Measurements from ENCODE around the gene RPN2. TPM values are rescaled to one million over a fixed set of nuclear protein-coding genes. Genes with fewer than 3 reads are reported as not detected.

The RPN2 gene
- total RNA-seq, 1 donor from 2014 or later: 84.7 TPM

DNA sequence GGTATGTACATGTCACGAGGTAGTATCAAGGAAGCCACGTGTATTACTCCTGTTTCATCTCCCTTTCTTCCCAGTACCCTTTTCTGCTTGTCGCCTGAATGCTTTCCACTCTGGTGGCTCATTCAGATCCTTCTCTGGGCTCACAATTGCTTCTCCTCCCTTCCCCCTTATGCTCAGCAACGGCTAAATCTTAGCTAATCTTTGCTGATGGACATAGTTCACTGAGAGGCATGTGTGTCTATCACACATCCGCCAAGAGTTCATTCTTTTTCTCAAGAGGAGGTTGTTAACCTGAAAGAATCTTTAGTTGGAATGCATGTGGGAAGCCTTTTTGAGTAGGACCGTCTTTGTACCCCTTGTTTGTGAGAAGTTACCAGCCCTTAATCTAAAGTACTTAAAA is 26.0 kb downstream of the RPN2 start:
- ATAC-seq: no peak
- DNase-seq: no peak
- intact Hi-C loops (cut with micrococcal nuclease): no loop called here

DNA sequence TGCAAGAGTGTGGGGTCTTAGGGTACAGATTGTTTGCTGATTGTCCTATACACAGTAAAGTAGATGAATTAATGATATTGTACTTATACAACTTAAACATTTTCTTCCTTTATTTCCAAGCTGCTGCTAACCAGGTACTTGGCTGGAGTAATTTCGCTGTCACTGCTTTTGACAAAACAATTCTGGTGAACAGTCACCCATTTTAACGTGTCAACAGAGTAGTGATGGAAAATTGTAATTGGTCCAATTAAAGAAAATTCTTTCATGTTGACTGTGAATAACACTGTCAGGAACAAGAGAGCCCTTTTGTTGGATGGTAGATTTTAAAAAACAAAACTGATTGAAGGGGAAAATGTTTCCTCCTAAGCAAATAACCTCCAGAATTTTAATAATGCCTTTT is 26.7 kb downstream of the RPN2 start:
- DNase-seq (no peak), ATAC-seq (no peak)

DNA sequence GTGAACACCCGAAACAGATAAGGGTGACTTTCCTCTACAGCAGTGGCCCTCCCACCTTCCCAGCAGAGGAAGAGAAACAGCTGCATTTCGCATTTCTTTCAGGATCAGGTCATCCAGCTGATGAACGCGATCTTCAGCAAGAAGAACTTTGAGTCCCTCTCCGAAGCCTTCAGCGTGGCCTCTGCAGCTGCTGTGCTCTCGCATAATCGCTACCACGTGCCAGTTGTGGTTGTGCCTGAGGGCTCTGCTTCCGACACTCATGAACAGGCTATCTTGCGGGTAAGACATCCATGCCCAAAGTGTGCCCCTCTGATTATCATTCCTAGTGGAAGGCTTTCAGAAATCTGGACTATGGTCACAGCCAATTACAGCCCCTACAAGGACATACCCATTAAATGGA is 28.0 kb downstream of the RPN2 start:
- no peak for ATAC-seq
- intact Hi-C loops (cut with micrococcal nuclease): no loop called here
- no peak for DNase-seq

More for the DNA sequence above, 26.7 kb downstream of the RPN2 start:
- intact Hi-C loops (cut with micrococcal nuclease): no loop called here

DNA sequence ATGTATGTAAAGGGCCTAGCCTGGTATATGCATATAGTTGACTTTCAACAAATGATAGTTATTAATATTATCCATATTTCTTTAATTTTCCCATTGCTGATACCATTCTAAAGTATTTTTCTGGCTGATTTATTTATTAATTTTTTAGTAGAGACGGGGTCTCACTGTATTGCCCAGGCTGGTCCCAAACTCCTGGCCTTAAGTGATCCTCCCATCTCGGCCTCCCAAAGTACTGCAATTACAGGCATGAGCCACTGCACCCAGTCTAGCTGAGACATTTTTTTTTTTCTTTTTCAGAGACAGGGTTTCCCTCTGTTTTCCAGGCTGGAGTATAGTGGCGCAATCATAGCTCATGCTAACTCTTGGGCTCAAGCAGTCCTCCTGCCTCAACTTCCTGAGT is 30.1 kb downstream of the RPN2 start:
- no peak for ATAC-seq
- no peak for DNase-seq
- intact Hi-C loops (cut with micrococcal nuclease): no loop called here

GRCh38 chr20:37209661-37210314 is 30.7 kb downstream of the RPN2 start:
- DNase-seq (no peak), ATAC-seq (no peak)
- intact Hi-C loops (cut with micrococcal nuclease): no loop called here

GRCh38 chr20:37218441-37218840 is 39.3 kb downstream of the RPN2 start:
- ATAC-seq (no peak), DNase-seq (no peak)
- intact Hi-C loops (cut with micrococcal nuclease): no loop called here

DNA sequence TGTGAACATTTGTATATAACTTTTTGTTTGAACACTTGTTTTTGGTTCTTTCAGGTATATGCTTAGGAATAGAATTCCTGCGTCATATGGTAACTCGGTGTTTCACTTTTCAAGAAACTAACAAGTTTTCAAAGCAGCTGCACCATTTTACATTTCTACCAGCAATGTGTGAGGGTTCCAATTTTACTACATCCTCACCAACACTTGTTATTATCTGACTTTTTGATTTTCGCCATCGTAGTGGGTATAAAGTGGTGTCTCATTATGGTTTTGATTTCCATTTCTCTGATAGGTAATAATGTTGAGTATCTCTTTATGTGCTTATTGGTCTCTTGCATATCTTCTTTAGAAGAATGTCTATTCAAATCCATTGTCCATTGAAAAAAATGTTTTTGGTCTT is 39.8 kb downstream of the RPN2 start:
- no peak for ATAC-seq
- no peak for DNase-seq
- intact Hi-C loops (cut with micrococcal nuclease): no loop called here

- intact Hi-C loops (cut with micrococcal nuclease): no loop called here
- ATAC-seq: no peak
- no peak for DNase-seq
These were observed 40.9 kb downstream of the RPN2 start for GRCh38 chr20:37219751-37220668.

DNA sequence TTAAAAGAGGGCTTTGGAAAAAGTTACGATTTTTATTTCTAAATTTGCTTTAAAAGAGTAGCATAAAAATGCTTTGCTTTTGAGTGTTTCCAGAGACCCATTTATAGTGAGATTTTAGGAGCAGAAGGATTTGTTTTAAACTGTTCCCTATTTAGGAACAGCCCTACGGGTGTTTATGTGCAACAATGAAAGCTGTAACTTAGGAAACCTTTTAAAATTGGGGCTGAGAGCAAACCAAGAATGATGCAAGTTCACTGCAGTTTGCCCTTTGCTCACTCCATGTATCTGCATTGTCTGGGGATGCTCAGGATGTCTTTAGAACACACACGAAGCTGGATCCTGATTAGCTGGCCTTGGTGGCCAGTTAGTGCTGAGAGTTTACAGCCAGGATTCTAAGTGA is 41.6 kb downstream of the RPN2 start:
- no peak for DNase-seq
- intact Hi-C loops (cut with micrococcal nuclease): no loop called here
- no peak for ATAC-seq

DNA sequence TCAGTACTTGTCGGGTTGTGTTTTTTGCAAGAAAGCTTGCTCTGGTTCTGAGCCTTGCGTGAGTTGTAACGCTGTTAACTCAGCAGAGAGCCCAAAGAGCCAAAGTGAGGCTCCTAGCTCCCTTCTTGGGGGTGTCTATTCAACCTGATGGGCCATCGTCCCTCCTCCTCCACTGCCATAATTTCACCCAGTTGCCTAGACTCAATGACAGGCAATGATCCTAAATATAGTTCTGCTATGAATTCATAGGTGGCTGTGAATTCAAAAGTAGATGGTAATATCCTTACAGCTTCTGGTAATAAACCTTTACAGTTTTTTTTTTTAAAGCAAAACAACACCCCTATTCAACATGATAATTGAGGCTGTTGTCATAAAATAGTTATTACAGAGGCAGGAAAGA is 43.0 kb downstream of the RPN2 start:
- ATAC-seq (no peak), DNase-seq (no peak)
- intact Hi-C loops (cut with micrococcal nuclease): no loop called here

GRCh38 chr20:37223053-37223452 is 43.9 kb downstream of the RPN2 start:
- DNase-seq: no peak
- peak; percentile 56 for ATAC-seq
- intact Hi-C loops (cut with micrococcal nuclease): no loop called here

DNA sequence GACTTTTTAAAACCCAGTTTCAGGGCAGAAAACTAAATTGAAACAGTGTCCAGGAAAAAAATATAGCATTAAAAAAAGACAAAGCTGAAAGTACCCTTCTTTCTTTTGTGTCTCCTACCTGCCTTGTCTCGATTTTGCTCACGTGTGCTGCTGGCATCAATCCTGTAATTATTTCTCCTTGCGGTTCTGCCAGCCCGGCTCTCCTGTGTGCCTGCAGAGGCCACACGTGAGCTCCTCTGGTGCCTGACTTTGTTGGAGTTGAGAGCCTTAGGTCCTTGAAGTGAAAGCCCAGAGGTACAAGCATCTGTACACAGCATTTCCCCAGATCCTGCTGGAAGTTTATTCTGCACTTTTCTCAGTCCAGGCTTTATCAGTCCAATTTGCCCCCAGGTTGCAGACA is 46.0 kb downstream of the RPN2 start:
- ATAC-seq: no peak
- intact Hi-C loops (cut with micrococcal nuclease): no loop called here
- no peak for DNase-seq

DNA sequence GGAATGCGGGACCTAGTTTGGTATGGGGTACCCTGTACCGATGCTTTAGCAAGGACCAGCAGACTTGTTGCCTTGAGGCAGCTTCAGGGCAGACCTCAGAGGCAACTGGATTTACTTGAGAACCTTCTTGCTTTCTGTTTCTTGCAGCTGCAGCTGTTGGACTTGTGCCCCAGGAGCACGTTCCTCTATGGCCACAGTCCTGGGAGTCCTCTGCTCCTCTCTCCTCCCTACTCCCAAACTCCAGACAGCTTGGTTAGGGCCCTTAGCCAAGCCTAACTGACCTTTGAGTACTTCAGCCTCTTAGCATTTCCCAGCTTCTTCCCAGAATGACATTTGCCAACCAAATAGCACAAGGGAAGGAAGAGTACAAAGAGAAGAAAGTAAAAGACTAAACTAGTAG is 47.8 kb downstream of the RPN2 start:
- DNase-seq: peak; percentile 69
- intact Hi-C loops (cut with micrococcal nuclease): no loop called here
- ATAC-seq: peak; percentile 69

DNA sequence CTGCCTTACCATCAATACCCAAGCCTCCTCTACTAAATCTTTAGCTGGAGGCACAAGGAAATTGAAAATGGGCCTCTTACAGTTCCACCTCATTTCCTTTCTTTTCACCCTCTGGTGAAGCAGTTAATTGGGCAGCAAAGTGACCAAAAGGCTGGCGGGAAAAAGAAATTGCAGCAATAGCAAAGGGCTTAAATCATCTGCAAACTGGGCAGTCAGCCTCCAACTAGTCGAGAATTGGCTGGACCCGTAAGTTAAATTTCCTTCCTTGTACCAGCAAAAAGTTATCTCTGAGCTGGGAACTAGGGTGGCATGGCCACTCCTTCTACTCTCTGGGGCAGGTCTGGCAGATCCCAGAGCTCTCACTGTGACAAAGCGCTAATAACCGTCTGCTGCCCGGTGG is 49.0 kb downstream of the RPN2 start:
- intact Hi-C loops (cut with micrococcal nuclease): no loop called here
- ATAC-seq (peak; percentile 57), DNase-seq (no peak)

GRCh38 chr20:37228656-37229055 is 49.5 kb downstream of the RPN2 start:
- DNase-seq (peak; percentile 54), ATAC-seq (peak; percentile 90)
- intact Hi-C loops (cut with micrococcal nuclease): no loop called here

GRCh38 chr20:37229357-37229756 is 50.2 kb downstream of the RPN2 start:
- no peak for ATAC-seq
- intact Hi-C loops (cut with micrococcal nuclease): no loop called here
- DNase-seq: no peak

GRCh38 chr20:37230200-37230599 is 51.1 kb downstream of the RPN2 start:
- intact Hi-C loops (cut with micrococcal nuclease): no loop called here
- no peak for DNase-seq
- no peak for ATAC-seq

GRCh38 chr20:37231947-37232630 is 53.0 kb downstream of the RPN2 start:
- ATAC-seq (no peak), DNase-seq (no peak)
- intact Hi-C loops (cut with micrococcal nuclease): no loop called here

DNA sequence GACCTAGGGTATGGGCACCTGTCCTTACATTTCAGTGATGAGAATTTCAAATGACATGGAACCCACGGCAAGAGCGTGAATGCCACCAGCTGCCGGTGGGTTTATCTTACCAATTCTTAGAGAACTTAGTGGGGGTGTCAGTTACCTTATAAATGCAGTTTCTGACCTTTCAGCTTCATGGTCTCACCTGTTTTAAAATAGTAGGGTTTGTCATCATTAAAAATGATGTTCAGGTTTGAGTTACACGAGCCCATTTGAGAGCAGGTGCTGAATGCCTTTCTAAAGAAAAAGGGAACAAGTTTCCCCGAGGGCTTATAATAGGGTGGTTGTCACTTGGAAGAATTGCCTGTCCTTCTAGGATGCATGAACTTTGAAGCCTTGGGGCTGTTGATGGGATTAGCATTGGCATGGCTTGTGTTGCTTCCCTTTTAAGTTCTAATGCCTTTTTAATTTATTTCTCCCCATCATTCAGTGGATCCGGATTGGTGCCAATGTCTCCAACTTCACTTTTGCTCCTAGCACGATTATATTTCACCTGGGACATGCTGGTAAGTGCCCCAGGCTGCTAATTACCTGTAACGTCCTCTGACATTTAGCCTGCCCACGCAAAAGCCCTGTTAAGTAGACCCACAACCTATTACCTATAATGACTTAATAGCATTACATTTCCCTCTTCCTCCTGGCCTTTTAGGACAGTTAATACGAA is 54.6 kb downstream of the RPN2 start:
- no peak for ATAC-seq
- no peak for DNase-seq
- intact Hi-C loops (cut with micrococcal nuclease): no loop called here

GRCh38 chr20:37234254-37234581 is 55.1 kb downstream of the RPN2 start:
- no peak for ATAC-seq
- intact Hi-C loops (cut with micrococcal nuclease): no loop called here
- no peak for DNase-seq

Measured in left ventricle myocardium superior (tissue), 1 donor.